ENCODE results near the gene AEBP2.
A peak's percentile ranks its signal among the peaks of the same experiment; 100 is the strongest.

The AEBP2 gene

GRCh38 chr12:19402211-19402610, 37.1 kb upstream of the AEBP2 start:
- DNase-seq (ENCODE audit: low read depth), result no peak
- TF ChIP-seq CTCF (IDR thresholded peaks at IDR 0.05; ENCODE audit: low read length, missing control alignments), result no peak

GRCh38 chr12:19402743-19403431, 36.4 kb upstream of the AEBP2 start:
- peak; percentile 73 for DNase-seq (ENCODE audit: low read depth)
- no peak overlapping the region for H3K4me3 ChIP-seq (replicated peaks; ENCODE audit: low read depth, low read length)
- TF ChIP-seq CTCF (IDR thresholded peaks at IDR 0.05; ENCODE audit: low read length, missing control alignments), result no peak

More at GRCh38 chr12:19402211-19402610, 37.1 kb upstream of the AEBP2 start:
- no peak overlapping the region for H3K4me3 ChIP-seq (replicated peaks; ENCODE audit: low read depth, low read length)

- TF ChIP-seq CTCF (IDR thresholded peaks at IDR 0.05; ENCODE audit: low read length, missing control alignments), result no peak
- DNase-seq (ENCODE audit: low read depth), result no peak
- H3K4me3 ChIP-seq (replicated peaks; ENCODE audit: low read depth, low read length), result no peak overlapping the region
Measured at GRCh38 chr12:19404242-19404880, 34.9 kb upstream of the AEBP2 start.

GRCh38 chr12:19409376-19409775, 29.9 kb upstream of the AEBP2 start:
- no peak overlapping the region for H3K4me3 ChIP-seq (replicated peaks; ENCODE audit: low read depth, low read length)
- peak; percentile 57 for DNase-seq (ENCODE audit: low read depth)
- no peak for TF ChIP-seq CTCF (IDR thresholded peaks at IDR 0.05; ENCODE audit: low read length, missing control alignments)

GRCh38 chr12:19410211-19410610, 29.1 kb upstream of the AEBP2 start:
- H3K4me3 ChIP-seq (replicated peaks; ENCODE audit: low read depth, low read length), result no peak overlapping the region
- DNase-seq (ENCODE audit: low read depth), result no peak
- no peak for TF ChIP-seq CTCF (IDR thresholded peaks at IDR 0.05; ENCODE audit: low read length, missing control alignments)

GRCh38 chr12:19410629-19411185, 28.6 kb upstream of the AEBP2 start:
- TF ChIP-seq CTCF (IDR thresholded peaks at IDR 0.05; ENCODE audit: low read length, missing control alignments), result no peak
- H3K4me3 ChIP-seq (replicated peaks; ENCODE audit: low read depth, low read length), result no peak overlapping the region
- DNase-seq (ENCODE audit: low read depth), result no peak

Data from fibroblast of pulmonary artery (primary cell).